Left lung (tissue), 10 donors: ENCODE measurements around the gene ELOA. TPM values are rescaled to one million over a fixed set of nuclear protein-coding genes. Genes with fewer than 3 reads are reported as not detected.

Experiments
- ATAC-seq: fragments of 200-7000 bp; cut with Tn5 transposase; one replicate; pipeline ENCODE4 v1.9.1; 2020; ENCODE audit warnings: moderate library complexity
- DNase-seq, 4 donors: peaks; one replicate each; pipeline ENCODE4 v3.0.0-alpha.2; 2013 to 2020
- H3K27ac ChIP-seq, 2 donors: fragments of 200-600 bp; sonication (generic) in 1 of 2; one replicate each; pipeline versions ENCODE4 v1.5.0 to v1.8.0; 2020 to 2021
- H3K27me3 ChIP-seq, 2 donors: fragments of 200-600 bp; sonication (generic) in 1 of 2; one replicate each; pipeline versions ENCODE4 v1.5.0 to v1.8.0; 2020 to 2021
- H3K36me3 ChIP-seq, 2 donors: fragments of 200-600 bp; sonication (generic) in 1 of 2; one replicate each; pipeline versions ENCODE4 v1.5.0 to v1.8.0; 2020 to 2021
- H3K4me1 ChIP-seq, 2 donors: fragments of 200-600 bp; one replicate each; pipeline ENCODE4 v1.8.0; 2021
- H3K4me3 ChIP-seq, 2 donors: fragments of 200-600 bp; sonication (generic) in 1 of 2; one replicate each; pipeline versions ENCODE4 v1.5.0 to v1.8.0; 2020 to 2021; ENCODE audit warnings: mild to moderate bottlenecking in 1 of 2
- H3K9me3 ChIP-seq, 2 donors: fragments of 200-600 bp; sonication (generic) in 1 of 2; one replicate each; pipeline versions ENCODE4 v1.5.0 to v1.8.0; 2020 to 2021
- intact Hi-C, 2 donors: fragments of 100-400 bp; cut with DNase I; formaldehyde crosslinking; loops; one replicate each; pipeline versions ENCODE4 v1.11.2 to v1.14.2; 2022
- polyA plus RNA-seq, 6 donors: library from polyadenylated mRNA; unstranded; fragments of 120-200 nt; gene quantifications; one replicate each; pipeline ENCODE4 v1.2.1, GENCODE V29; 2013; ENCODE audit not compliant: insufficient read length in 6 of 6
- total RNA-seq, 2 donors: library from RNA; stranded (reverse); fragmentation: NEBNext Ultra II Directional; extraction: Animal tissue kit (Norgen Biotek cat#: 25700); gene quantifications; one replicate each; pipeline ENCODE4 v1.2.1, GENCODE V29; 2021
- TF ChIP-seq, protein P1 (sequence below), 2 donors: fragments of 200-600 bp; sonication (generic) in 1 of 2; IDR thresholded peaks; one replicate each; pipeline versions ENCODE4 v1.5.0 to v1.8.0; 2021; ENCODE audit warnings: antibody characterized with exemption in 2 of 2
- donor health status: DM: no; HTN: yes; CAD: no.
- donor health status: DM: no; HTN: no; CAD: no.

Gene ELOA
- total and polyA plus RNA-seq, 8 donors = 41.4 to 50.3 (median 46.4) TPM

DNA sequence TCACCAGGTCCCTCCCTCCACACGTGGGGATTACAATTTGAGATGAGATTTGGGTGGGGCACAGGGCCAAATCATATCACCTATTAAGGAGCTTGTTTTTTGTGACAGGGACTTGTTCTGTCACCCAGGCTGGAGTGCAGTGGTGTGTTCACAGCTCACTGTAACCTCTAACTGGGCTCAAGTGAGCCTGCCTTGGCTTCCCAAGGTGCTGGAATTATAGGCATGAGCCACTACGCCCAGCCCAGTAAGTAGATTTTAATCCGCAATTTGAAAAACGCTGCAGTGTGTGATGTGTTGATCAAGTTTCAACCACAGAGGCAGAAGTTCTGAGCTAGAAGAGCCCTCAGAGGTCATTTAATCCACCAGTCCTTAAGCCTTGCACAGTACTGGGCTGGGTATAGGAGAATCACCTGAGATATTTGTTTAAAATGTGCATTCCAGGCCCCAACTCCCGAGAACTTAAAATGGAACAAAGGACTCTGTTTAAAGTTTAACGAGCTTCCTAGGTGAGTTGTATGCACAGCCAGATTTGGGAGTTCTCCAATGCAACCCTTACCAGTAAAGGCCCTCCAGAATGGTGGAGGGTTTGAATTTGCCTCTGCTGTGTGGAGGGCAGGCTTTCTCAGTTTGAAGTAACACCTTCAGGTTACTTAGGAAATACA, 38.3 kb upstream of the ELOA start:
- Histone ChIP-seq H3K4me3 (no peak overlapping the region), H3K9me3 (no peaks in the 10 kb centered on the region), H3K27ac (peak overlapping the region; percentile 18 to 39), H3K4me1 (peaks cover 0 to 27% of the 10 kb centered on the region in 2 donors), H3K36me3 (peaks cover 0 to 51% of the 10 kb centered on the region in 2 donors), H3K27me3 (no peaks in the 10 kb centered on the region)
- DNase-seq = peak in 2 of 4 donors; percentile 12 to 49
- intact Hi-C loops = no loop called here
- TF ChIP-seq, protein P1, sequence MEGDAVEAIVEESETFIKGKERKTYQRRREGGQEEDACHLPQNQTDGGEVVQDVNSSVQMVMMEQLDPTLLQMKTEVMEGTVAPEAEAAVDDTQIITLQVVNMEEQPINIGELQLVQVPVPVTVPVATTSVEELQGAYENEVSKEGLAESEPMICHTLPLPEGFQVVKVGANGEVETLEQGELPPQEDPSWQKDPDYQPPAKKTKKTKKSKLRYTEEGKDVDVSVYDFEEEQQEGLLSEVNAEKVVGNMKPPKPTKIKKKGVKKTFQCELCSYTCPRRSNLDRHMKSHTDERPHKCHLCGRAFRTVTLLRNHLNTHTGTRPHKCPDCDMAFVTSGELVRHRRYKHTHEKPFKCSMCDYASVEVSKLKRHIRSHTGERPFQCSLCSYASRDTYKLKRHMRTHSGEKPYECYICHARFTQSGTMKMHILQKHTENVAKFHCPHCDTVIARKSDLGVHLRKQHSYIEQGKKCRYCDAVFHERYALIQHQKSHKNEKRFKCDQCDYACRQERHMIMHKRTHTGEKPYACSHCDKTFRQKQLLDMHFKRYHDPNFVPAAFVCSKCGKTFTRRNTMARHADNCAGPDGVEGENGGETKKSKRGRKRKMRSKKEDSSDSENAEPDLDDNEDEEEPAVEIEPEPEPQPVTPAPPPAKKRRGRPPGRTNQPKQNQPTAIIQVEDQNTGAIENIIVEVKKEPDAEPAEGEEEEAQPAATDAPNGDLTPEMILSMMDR (IDR thresholded peaks at IDR 0.05) = no peak
- peak; percentile 92 for ATAC-seq

- Histone ChIP-seq H3K4me1 (no peaks in the 10 kb centered on the region), H3K27ac (no peak overlapping the region), H3K36me3 (peaks cover 0 to 14% of the 10 kb centered on the region in 2 donors), H3K27me3 (no peaks in the 10 kb centered on the region), H3K9me3 (no peaks in the 10 kb centered on the region), H3K4me3 (no peak overlapping the region)
- TF ChIP-seq, protein P1 (IDR thresholded peaks at IDR 0.05) = no peak
- no peak for ATAC-seq
- intact Hi-C loops = no loop called here
- no peak for DNase-seq
These were observed 34.0 kb upstream of the ELOA start for GRCh38 chr1:23709229-23709628.

GRCh38 chr1:23718482-23718881, 24.8 kb upstream of the ELOA start:
- Histone ChIP-seq H3K9me3 (no peaks in the 10 kb centered on the region), H3K27ac (no peak overlapping the region), H3K36me3 (no peaks in the 10 kb centered on the region), H3K27me3 (no peaks in the 10 kb centered on the region), H3K4me3 (no peak overlapping the region), H3K4me1 (no peaks in the 10 kb centered on the region)
- TF ChIP-seq, protein P1 (IDR thresholded peaks at IDR 0.05) = peak in 1 of 2 donors; percentile 11
- DNase-seq (peak in 1 of 4 donors; percentile 21), ATAC-seq (peak; percentile 52)
- intact Hi-C loops = no loop called here

GRCh38 chr1:23719162-23719820, 24.0 kb upstream of the ELOA start:
- H3K27ac ChIP-seq = no peak overlapping the region
- H3K4me1 ChIP-seq = no peaks in the 10 kb centered on the region
- ATAC-seq = peak; percentile 26
- H3K4me3 ChIP-seq = no peak overlapping the region
- H3K36me3 ChIP-seq = no peaks in the 10 kb centered on the region
- no peaks in the 10 kb centered on the region for H3K27me3 ChIP-seq
- H3K9me3 ChIP-seq = no peaks in the 10 kb centered on the region
- no peak for DNase-seq
- intact Hi-C loops = no loop called here
- TF ChIP-seq, protein P1 (IDR thresholded peaks at IDR 0.05) = no peak

GRCh38 chr1:23720256-23720995, 22.8 kb upstream of the ELOA start:
- no peaks in the 10 kb centered on the region for H3K27me3 ChIP-seq
- no peak overlapping the region for H3K27ac ChIP-seq
- DNase-seq (no peak), ATAC-seq (no peak)
- intact Hi-C loops = no loop called here
- no peak overlapping the region for H3K4me3 ChIP-seq
- no peaks in the 10 kb centered on the region for H3K9me3 ChIP-seq
- H3K4me1 ChIP-seq = no peaks in the 10 kb centered on the region
- TF ChIP-seq, protein P1 (IDR thresholded peaks at IDR 0.05) = no peak
- H3K36me3 ChIP-seq = no peaks in the 10 kb centered on the region
